ENCODE results near the gene UROC1.

GRCh38 chr3:126508564-126508964 is 9.0 kb downstream of the UROC1 start:
- TF ChIP-seq, protein P1, sequence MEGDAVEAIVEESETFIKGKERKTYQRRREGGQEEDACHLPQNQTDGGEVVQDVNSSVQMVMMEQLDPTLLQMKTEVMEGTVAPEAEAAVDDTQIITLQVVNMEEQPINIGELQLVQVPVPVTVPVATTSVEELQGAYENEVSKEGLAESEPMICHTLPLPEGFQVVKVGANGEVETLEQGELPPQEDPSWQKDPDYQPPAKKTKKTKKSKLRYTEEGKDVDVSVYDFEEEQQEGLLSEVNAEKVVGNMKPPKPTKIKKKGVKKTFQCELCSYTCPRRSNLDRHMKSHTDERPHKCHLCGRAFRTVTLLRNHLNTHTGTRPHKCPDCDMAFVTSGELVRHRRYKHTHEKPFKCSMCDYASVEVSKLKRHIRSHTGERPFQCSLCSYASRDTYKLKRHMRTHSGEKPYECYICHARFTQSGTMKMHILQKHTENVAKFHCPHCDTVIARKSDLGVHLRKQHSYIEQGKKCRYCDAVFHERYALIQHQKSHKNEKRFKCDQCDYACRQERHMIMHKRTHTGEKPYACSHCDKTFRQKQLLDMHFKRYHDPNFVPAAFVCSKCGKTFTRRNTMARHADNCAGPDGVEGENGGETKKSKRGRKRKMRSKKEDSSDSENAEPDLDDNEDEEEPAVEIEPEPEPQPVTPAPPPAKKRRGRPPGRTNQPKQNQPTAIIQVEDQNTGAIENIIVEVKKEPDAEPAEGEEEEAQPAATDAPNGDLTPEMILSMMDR (IDR thresholded peaks at IDR 0.05) = no peak
- TF ChIP-seq POLR2A (IDR thresholded peaks at IDR 0.05) (no peak), POLR2AphosphoS5 (IDR thresholded peaks at IDR 0.05) (no peak)

Measured in stomach (tissue), 4 donors.